ENCODE measurements around the gene DMXL2.
A peak's percentile ranks its signal among the peaks of the same experiment; 100 is the strongest.
"Not testable (repeated sequence)": the region's sequence is repeated elsewhere in the genome, so short reads cannot be mapped to it uniquely, and the experiment has no call there.

The DMXL2 gene

DNA sequence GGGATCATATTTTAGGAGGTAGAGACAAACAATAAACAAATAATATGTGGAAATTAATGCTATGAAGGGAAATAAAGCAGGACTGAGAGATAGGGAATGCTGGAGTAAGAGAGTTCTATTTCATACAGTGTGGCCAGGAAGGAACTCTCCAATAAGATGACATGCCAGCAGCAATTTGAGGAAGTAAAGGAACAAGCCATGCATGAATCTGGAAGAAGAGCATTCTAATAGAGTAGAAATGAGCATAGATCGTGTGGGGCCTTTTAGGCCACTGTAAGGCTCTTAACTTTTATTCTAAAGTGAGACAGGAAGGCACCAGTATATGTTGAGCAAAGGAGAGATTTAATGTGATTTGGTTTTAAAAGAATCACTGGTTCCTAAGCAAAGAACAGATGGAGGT, 126.3 kb downstream of the DMXL2 start:
- ATAC-seq (no peak), DNase-seq (ENCODE audit: low spot score in 2 of 2) (no peak)
- Mint-ChIP-seq H3K36me3 (no peaks in the 10 kb centered on the region), H3K4me3 (no peak overlapping the region), H3K27ac (no peak overlapping the region), H3K9me3 (no peaks in the 10 kb centered on the region), H3K4me1 (no peaks in the 10 kb centered on the region)

DNA sequence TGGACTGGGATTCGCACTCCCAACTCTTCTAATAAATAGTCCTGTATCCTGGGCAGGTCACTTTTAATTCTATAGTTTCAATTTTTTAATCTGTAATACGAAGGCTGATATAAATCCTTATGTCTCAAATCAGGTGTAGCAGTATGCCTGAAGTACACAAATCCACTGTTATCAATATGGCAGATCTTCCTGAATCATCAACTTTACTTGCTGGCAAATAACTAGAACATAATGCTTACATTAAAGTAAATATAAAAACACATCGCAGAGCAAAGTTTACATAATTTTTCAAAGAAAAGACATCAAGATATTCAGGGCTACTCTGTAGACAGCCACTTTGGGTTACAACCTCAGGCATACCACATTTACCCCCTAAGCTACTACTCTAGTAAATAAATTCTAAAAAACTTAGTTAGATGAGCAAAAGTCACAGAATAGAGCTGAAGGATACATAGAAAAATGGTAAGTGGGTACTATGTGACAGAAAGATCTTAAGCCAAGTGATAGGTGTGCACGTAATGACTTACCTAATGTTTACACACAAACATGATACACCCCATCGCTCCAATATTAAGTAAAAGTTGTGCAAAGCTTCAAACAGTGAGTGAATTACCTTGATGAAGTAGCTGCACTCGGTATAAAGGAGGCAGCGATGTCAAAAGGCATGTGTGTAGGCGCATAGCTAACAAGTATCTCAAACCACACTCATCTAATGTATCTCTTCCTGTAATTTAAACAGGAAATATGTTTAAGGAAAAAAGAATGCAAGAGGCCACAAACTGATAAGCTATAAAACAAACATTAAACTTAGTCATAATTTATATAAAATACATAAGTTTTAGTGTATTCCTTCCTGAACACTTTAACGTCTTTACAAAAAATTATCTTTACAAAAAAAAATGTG, 127.9 kb downstream of the DMXL2 start:
- H3K36me3 Mint-ChIP-seq, result no peaks in the 10 kb centered on the region

DNA sequence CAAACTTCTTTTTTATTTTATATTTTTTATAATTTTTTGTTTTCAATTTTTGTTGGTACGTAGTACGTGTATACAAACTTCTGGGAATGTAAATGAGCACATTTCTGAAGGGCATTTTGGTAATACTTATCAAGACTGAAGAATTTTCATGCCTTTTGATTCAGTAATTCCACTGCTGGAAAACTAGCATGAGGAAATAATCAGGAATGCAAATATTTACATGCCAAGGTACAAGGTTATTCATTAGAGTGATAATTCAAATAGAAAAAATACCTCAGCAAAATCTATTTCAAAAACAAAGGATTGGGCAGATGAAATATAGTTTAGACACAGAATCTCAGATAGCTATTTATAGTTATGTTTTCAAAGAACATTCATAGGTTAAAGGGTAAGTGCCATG, 128.7 kb downstream of the DMXL2 start:
- DNase-seq (ENCODE audit: low spot score in 2 of 2) (no peak), ATAC-seq (no peak)
- Mint-ChIP-seq H3K27ac (no peak overlapping the region), H3K4me1 (no peaks in the 10 kb centered on the region), H3K4me3 (no peak overlapping the region), H3K36me3 (no peaks in the 10 kb centered on the region), H3K9me3 (no peaks in the 10 kb centered on the region)

More for the DNA sequence above, 127.9 kb downstream of the DMXL2 start:
- Mint-ChIP-seq H3K4me1 (no peaks in the 10 kb centered on the region), H3K9me3 (no peaks in the 10 kb centered on the region), H3K4me3 (no peak overlapping the region), H3K27ac (no peak overlapping the region)
- DNase-seq (ENCODE audit: low spot score in 2 of 2), result no peak
- no peak for ATAC-seq

DNA sequence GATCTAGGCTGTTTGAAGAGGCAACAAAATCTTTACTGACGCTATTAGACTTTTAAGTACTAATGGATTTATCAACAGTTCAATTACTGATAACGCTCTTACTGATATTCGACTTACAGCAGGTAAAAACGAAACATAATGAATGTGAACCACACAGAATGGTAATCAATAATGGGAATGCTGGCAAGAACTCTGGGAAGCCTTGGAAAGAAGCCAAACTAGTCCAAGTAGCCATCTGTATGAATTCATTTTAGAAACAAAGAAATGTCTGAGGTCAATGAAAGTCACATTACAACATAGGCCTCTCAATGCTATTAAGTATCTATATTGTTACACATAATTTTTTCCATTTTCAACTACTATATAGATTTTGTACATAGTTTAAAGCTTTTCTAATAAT, 130.0 kb downstream of the DMXL2 start:
- H3K4me1 Mint-ChIP-seq, result no peaks in the 10 kb centered on the region
- no peak for DNase-seq (ENCODE audit: low spot score in 2 of 2)
- no peaks in the 10 kb centered on the region for H3K36me3 Mint-ChIP-seq
- H3K27ac Mint-ChIP-seq, result no peak overlapping the region
- H3K9me3 Mint-ChIP-seq, result peaks cover 3% of the 10 kb centered on the region
- H3K4me3 Mint-ChIP-seq, result no peak overlapping the region
- no peak for ATAC-seq

DNA sequence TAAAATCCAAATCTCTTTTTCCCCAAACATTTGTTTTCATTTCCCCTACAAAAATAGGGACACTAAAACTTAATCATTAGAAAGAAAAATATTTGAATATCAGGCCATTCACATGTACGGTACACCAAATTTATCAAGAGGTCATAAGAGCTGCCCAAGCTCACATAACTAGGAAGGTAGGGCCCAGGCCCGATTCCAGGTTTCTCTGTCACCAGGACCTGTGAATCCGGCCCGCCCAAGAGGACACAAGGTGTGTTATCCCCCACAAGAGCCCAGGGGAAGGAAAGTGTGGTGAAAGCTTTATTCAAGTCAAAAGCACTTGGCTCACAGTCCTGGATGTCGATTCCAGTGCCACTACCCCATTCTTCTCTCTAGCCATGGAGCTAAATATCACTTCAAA, 130.6 kb downstream of the DMXL2 start:
- H3K36me3 Mint-ChIP-seq, result no peaks in the 10 kb centered on the region
- peaks cover 3% of the 10 kb centered on the region for H3K9me3 Mint-ChIP-seq
- H3K4me1 Mint-ChIP-seq, result no peaks in the 10 kb centered on the region
- DNase-seq (ENCODE audit: low spot score in 2 of 2) (no peak), ATAC-seq (no peak)
- no peak overlapping the region for H3K4me3 Mint-ChIP-seq
- no peak overlapping the region for H3K27ac Mint-ChIP-seq

DNA sequence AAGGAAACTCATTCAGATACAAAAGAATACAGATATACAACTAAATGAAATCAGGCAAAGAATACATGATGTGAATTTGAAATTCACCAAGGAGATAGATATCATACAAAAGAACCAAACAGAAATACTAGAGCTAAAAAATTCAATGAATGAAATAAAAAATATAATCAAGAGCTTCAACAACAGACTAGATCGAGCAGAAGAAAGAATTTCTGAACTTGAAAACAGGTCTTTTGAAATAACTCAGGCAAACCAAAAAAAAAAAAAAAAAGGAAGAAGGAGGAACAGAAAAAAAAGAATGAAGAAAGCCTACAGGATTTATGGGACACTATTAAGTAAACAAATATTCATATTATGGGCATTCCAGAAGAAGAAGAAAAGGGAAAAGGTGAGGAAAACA, 137.8 kb downstream of the DMXL2 start:
- Mint-ChIP-seq H3K27ac (no peak overlapping the region), H3K4me1 (no peaks in the 10 kb centered on the region), H3K36me3 (no peaks in the 10 kb centered on the region), H3K4me3 (no peak overlapping the region), H3K9me3 (peaks cover 18% of the 10 kb centered on the region)
- no peak for ATAC-seq
- no peak for DNase-seq (ENCODE audit: low spot score in 2 of 2)

DNA sequence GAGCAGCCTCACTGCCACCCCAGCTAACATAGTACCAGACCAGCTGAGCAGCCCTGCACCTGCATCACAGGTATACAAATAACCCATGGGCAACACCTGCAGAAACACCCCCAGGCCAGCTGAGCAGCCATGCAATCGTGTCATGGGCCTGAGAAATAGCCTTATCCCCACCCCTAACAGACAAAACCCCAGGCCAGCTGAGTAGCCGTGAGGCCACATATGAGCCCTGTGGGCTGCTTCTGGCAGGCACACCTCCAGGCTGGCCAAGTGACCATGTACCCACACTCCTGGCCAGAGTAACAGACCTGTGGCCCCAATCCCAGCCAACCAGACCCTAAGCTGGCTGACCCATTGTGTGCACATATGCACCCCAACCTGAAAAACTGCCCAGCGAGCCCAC, 138.6 kb downstream of the DMXL2 start:
- no peaks in the 10 kb centered on the region for H3K4me1 Mint-ChIP-seq
- H3K9me3 Mint-ChIP-seq, result peaks cover 18% of the 10 kb centered on the region
- DNase-seq (ENCODE audit: low spot score in 2 of 2), result no peak
- H3K4me3 Mint-ChIP-seq, result no peak overlapping the region
- no peak for ATAC-seq
- no peaks in the 10 kb centered on the region for H3K36me3 Mint-ChIP-seq
- no peak overlapping the region for H3K27ac Mint-ChIP-seq

DNA sequence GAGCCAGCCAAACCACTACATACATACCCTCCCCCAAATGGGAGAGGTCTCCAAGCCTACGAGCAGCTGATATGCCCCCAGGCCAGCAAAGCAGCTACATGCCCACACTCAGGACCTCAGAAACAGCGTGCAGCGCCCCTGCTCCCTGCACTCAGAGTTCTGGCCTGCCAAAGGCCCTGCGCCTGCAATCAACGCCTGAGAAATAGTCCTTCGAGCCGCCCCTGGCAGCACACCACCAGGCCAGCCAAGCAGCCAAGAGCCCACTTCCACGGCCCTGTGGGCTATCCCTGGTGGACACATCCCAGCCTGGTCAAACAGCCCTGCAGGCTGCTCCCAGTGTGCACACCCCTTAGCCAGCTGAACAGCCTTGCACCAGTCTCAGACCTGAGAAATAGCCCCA, 139.1 kb downstream of the DMXL2 start:
- DNase-seq (ENCODE audit: low spot score in 2 of 2), result no peak
- peak; percentile 19 for ATAC-seq
- no peaks in the 10 kb centered on the region for H3K4me1 Mint-ChIP-seq

DNA sequence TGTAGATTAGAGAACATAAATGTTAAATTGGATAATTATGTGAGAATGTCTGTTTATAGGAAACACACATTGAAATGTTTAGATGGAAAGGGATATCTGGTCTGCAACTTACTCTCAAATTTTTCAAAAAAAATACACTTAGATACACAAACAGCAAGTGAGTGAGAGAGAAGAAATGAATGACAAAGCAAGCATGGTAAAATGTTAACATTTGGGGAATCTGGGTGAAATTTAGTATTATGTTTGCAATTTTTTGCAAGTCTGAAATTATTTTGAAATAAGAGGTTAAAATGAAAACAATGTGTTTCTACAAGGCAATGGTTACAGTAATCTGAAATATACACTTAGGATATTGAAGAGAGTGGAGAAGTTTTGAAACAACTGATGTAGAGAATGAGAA, 146.8 kb downstream of the DMXL2 start:
- ATAC-seq (no peak), DNase-seq (ENCODE audit: low spot score in 2 of 2) (no peak)
- Mint-ChIP-seq H3K4me1 (no peaks in the 10 kb centered on the region), H3K27ac (no peak overlapping the region), H3K36me3 (no peaks in the 10 kb centered on the region), H3K9me3 (no peaks in the 10 kb centered on the region), H3K4me3 (no peak overlapping the region)

More for the DNA sequence above, 139.1 kb downstream of the DMXL2 start:
- H3K36me3 Mint-ChIP-seq, result no peaks in the 10 kb centered on the region
- peaks cover 18% of the 10 kb centered on the region for H3K9me3 Mint-ChIP-seq
- H3K27ac Mint-ChIP-seq, result no peak overlapping the region
- no peak overlapping the region for H3K4me3 Mint-ChIP-seq

DNA sequence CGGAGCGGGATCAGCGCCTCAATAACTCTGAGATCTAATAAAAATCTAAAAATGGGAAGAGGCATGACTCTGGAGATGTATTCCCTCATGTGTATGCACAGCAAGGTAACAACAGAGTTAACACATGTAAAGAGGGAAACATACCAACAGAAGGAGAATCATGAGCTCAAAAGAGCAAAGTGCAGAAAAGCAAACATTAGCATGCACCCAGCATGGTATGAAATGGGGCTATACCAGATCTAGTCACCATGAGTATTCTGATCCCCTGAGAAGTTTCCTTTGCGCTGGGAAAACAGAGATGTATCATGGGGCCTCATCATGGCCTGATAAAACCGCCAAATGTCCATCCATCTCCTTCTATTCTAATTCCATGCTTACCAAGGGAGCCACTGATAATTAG, 152.1 kb downstream of the DMXL2 start:
- H3K9me3 Mint-ChIP-seq, result no peaks in the 10 kb centered on the region
- no peaks in the 10 kb centered on the region for H3K36me3 Mint-ChIP-seq
- DNase-seq (ENCODE audit: low spot score in 2 of 2) (no peak), ATAC-seq (no peak)
- no peak overlapping the region for H3K4me3 Mint-ChIP-seq
- H3K4me1 Mint-ChIP-seq, result no peaks in the 10 kb centered on the region
- no peak overlapping the region for H3K27ac Mint-ChIP-seq

DNA sequence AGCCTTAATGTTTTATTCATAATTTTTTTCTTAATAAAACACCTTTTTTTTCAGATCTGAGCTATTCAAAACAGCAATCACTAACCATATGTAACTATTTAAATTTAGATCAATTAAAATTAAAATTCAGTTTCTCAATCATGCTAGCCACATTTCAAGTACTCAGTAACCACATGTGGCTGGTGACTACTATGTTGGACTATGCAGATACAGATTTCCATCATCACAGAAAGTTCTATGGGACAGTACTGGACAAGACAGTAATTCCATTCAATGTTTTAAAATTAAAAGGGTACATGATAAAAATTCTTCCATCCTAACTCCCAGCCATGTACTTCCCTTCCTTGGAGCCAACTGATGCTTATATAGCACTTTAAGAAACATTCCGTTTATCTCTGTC, 161.8 kb downstream of the DMXL2 start:
- H3K9me3 Mint-ChIP-seq, result no peaks in the 10 kb centered on the region
- H3K27ac Mint-ChIP-seq, result no peak overlapping the region
- ATAC-seq (no peak), DNase-seq (ENCODE audit: low spot score in 2 of 2) (no peak)
- H3K4me1 Mint-ChIP-seq, result no peaks in the 10 kb centered on the region
- H3K4me3 Mint-ChIP-seq, result no peak overlapping the region
- no peaks in the 10 kb centered on the region for H3K36me3 Mint-ChIP-seq

DNA sequence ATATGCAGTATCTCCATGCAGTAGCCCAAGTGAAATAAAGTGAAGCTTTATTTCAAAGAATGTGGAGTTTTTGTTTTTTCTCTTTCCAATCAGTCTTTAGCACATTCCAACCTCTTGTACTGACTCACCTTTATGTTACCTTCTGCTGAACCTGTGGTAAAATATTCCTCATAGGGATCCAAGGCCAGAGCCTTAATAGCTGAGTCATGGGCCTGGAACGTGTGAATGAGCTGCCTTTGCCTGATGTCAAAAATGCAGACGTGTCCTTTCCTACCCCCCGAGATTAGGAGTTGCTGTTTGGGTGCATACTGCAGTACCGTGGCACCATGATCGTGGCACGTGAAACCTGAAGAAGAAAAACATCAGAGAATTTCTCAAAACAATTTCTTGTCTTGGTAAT, 172.6 kb downstream of the DMXL2 start:
- Mint-ChIP-seq H3K9me3 (no peaks in the 10 kb centered on the region), H3K27ac (no peak overlapping the region), H3K36me3 (no peaks in the 10 kb centered on the region), H3K4me1 (no peaks in the 10 kb centered on the region), H3K4me3 (no peak overlapping the region)
- DNase-seq (ENCODE audit: low spot score in 2 of 2), result no peak
- ATAC-seq, result no peak

DNA sequence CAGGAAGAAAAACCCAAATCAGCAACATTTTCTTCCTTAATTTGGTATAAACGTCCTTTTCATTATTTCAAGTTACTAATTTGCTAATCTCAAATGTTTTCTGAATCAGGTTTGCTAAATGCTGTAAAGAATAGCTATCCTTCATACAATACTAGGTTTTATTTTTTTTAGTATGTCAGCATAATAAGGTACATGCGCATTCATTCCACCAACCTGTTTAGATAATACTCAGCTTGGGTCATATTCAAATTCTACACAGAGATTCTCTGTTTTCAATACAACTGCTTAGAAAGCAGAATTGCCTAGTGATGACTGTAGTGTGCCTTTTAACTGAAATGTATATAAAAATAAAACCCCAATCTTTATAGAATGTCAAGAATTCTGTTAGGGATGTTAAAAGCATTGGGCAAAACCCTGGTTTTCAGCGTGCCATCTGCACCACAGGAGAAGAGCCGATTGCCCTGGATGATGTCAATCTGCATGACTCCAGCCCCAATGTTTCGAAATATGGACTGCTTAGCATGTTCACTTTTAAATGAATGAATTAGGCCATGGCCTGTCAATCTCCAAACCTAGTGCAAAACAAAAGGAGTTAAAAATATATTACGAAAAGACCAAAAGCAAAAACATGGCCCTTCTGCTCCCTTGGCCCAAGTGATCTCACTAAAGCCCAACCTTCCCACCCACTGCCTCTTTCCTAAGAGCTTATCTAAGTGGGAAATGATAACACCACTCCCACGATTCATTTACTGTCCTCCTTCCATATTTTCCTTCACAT, 173.8 kb downstream of the DMXL2 start:
- ATAC-seq (no peak), DNase-seq (ENCODE audit: low spot score in 2 of 2) (no peak)
- Mint-ChIP-seq H3K9me3 (no peaks in the 10 kb centered on the region), H3K4me1 (no peaks in the 10 kb centered on the region), H3K27ac (no peak overlapping the region), H3K4me3 (no peak overlapping the region), H3K36me3 (no peaks in the 10 kb centered on the region)

DNA sequence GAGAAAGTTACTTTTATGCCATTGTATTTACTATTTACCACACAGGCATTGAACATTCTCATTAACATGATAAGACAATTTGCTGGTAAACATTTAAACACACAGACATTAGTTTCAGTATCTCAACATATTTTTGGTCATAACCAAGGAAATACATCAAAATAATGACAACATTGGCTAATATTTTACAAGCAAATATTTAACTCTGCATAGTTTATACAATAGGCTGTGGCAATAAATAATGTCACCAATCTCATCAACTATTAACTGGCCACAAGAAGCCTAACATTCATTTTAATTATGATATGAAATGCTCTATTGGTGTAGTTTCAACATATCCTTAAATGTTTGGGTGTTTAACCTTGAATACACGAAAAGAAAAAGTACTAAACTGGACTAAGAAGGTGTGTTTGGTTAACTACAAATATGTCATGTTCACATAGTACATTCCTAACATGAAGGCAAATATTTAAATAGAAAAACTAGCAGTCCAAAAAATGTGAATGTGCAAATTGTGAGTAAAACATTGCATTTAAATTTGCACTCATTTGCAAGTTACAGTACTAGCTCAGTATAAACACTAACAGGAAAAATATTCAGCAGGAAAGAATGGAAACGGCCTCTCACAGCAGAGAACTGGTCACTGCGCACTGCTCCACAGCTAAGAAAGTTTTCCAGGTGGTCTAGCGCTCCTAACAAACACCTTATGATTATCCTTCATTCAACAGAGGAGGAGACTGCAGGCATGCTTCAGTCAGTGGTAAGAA, 174.5 kb downstream of the DMXL2 start:
- H3K9me3 Mint-ChIP-seq, result no peaks in the 10 kb centered on the region
- H3K4me3 Mint-ChIP-seq, result no peak overlapping the region
- H3K27ac Mint-ChIP-seq, result no peak overlapping the region
- no peak for DNase-seq (ENCODE audit: low spot score in 2 of 2)
- no peak for ATAC-seq
- no peaks in the 10 kb centered on the region for H3K36me3 Mint-ChIP-seq
- H3K4me1 Mint-ChIP-seq, result no peaks in the 10 kb centered on the region

DNA sequence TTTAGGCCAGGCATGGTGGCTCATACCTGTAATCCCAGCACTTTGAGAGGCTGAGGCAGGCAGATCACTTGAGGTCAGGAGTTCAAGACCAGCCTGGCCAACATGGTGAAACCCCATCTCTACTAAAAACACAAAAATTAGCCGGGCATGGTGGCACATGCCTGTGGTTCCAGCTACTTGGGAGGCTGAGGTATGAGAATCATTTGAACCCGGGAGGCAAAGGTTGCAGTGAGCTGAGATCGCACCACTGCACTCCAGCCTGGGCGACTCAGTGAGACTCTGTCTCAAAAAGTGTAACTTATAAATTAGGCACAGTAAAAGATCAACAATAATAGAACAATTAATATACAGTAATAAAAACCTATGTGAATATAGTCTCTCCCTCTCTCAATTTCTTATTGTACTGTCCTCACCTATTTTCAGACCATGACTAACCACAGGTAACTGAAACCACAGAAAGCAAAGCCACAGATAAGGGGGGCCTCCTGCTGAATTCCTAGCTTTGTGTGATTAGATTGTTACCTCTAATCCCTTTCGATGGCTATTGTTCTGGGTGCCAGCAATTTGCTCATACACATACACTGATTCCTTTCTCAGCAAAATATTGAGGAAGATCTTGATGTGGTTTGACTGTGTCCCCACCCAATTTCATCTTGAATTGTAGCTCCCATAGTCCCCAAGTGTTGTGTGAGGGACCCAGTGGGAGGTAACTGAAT, 176.4 kb downstream of the DMXL2 start:
- not testable (repeated sequence) for H3K4me1 Mint-ChIP-seq; ATAC-seq; H3K27ac Mint-ChIP-seq; H3K4me3 Mint-ChIP-seq; H3K9me3 Mint-ChIP-seq; DNase-seq (ENCODE audit: low spot score in 2 of 2); H3K36me3 Mint-ChIP-seq

Data from stimulated activated effector memory CD8-positive, alpha-beta T cell treated with anti-CD3 and anti-CD28 coated beads, Interleukin-12 subunit alpha, Interleukin-12 subunit beta, amount 100 ng/mL, for 72 hours (primary cell).